ENCODE data around the gene CD244. TPM values are rescaled to one million over a fixed set of nuclear protein-coding genes. Genes with fewer than 3 reads are reported as not detected.

CD244 gene
- total and polyA plus RNA-seq, 2 experiments from 2014 or later, result 0.47 to 1.2 TPM

- Histone ChIP-seq H3K9me3 (ENCODE audit: low read depth) (no peaks in the 10 kb centered on the region), H2AFZ (no peak overlapping the region), H3K4me1 (ENCODE audit: insufficient read depth) (no peaks in the 10 kb centered on the region), H3K27me3 (no peaks in the 10 kb centered on the region), H4K20me1 (ENCODE audit: insufficient read depth, poor library complexity, severe bottlenecking) (no peaks in the 10 kb centered on the region), H3K4me2 (no peak overlapping the region), H3K4me3 (no peak overlapping the region), H3K9me2 (replicated peaks; ENCODE audit: insufficient read depth) (no peaks in the 10 kb centered on the region), H3K79me2 (no peaks in the 10 kb centered on the region), H3K36me3 (replicated peaks; ENCODE audit: insufficient read depth, low read depth) (no peaks in the 10 kb centered on the region), H3K27ac (no peak overlapping the region)
- TF ChIP-seq EZH2phosphoT487 (IDR thresholded peaks at IDR 0.05; ENCODE audit: low read depth, severe bottlenecking, unreplicated experiment) (no peak), CTCF (IDR thresholded peaks at IDR 0.05; ENCODE audit: poor library complexity) (no peak), EZH2 (IDR thresholded peaks at IDR 0.05; ENCODE audit: borderline replicate concordance) (no peak)
- WGBS (ENCODE audit: low lambda C conversion rate, missing lambda C conversion rate), result 91% methylated on average over 12 of the region's 12 CpGs
- no peak for DNase-seq (ENCODE audit: low spot score)
Observed at GRCh38 chr1:160844447-160845232, 18.0 kb downstream of the CD244 start.

- H3K79me2 ChIP-seq, result no peaks in the 10 kb centered on the region
- H3K9me3 ChIP-seq (ENCODE audit: low read depth), result no peaks in the 10 kb centered on the region
- no peak overlapping the region for H2AFZ ChIP-seq
- peaks cover 5% of the 10 kb centered on the region for H3K4me1 ChIP-seq (ENCODE audit: insufficient read depth)
- H3K4me3 ChIP-seq, result no peak overlapping the region
- TF ChIP-seq CTCF (IDR thresholded peaks at IDR 0.05; ENCODE audit: poor library complexity) (no peak), EZH2 (IDR thresholded peaks at IDR 0.05; ENCODE audit: borderline replicate concordance) (no peak), EZH2phosphoT487 (IDR thresholded peaks at IDR 0.05; ENCODE audit: low read depth, severe bottlenecking, unreplicated experiment) (no peak)
- H3K27me3 ChIP-seq, result no peaks in the 10 kb centered on the region
- H3K27ac ChIP-seq, result no peak overlapping the region
- H3K4me2 ChIP-seq, result no peak overlapping the region
- WGBS (ENCODE audit: low lambda C conversion rate, missing lambda C conversion rate), result 89% methylated on average over 4 of the region's 4 CpGs
- H4K20me1 ChIP-seq (ENCODE audit: insufficient read depth, poor library complexity, severe bottlenecking), result no peaks in the 10 kb centered on the region
- no peaks in the 10 kb centered on the region for H3K9me2 ChIP-seq (replicated peaks; ENCODE audit: insufficient read depth)
- H3K36me3 ChIP-seq (replicated peaks; ENCODE audit: insufficient read depth, low read depth), result no peaks in the 10 kb centered on the region
- no peak for DNase-seq (ENCODE audit: low spot score)
Observed at GRCh38 chr1:160841079-160841478, 21.6 kb downstream of the CD244 start.

GRCh38 chr1:160839746-160840145 is 22.9 kb downstream of the CD244 start:
- Histone ChIP-seq H3K9me2 (replicated peaks; ENCODE audit: insufficient read depth) (no peaks in the 10 kb centered on the region), H3K4me1 (ENCODE audit: insufficient read depth) (peaks cover 5% of the 10 kb centered on the region), H2AFZ (no peak overlapping the region), H3K79me2 (no peaks in the 10 kb centered on the region), H3K27ac (no peak overlapping the region), H3K4me3 (no peak overlapping the region), H4K20me1 (ENCODE audit: insufficient read depth, poor library complexity, severe bottlenecking) (no peaks in the 10 kb centered on the region), H3K36me3 (replicated peaks; ENCODE audit: insufficient read depth, low read depth) (no peaks in the 10 kb centered on the region), H3K9me3 (ENCODE audit: low read depth) (no peaks in the 10 kb centered on the region), H3K27me3 (no peaks in the 10 kb centered on the region), H3K4me2 (no peak overlapping the region)
- TF ChIP-seq EZH2phosphoT487 (IDR thresholded peaks at IDR 0.05; ENCODE audit: low read depth, severe bottlenecking, unreplicated experiment) (no peak), CTCF (IDR thresholded peaks at IDR 0.05; ENCODE audit: poor library complexity) (no peak), EZH2 (IDR thresholded peaks at IDR 0.05; ENCODE audit: borderline replicate concordance) (no peak)
- DNase-seq (ENCODE audit: low spot score), result no peak
- WGBS (ENCODE audit: low lambda C conversion rate, missing lambda C conversion rate), result 82% methylated on average over 2 of the region's 2 CpGs

Measured in hepatocyte (in vitro differentiated cells).